ENCODE results near the gene ILDR2.
A peak's percentile ranks its signal among the peaks of the same experiment; 100 is the strongest.

ILDR2 gene

DNA sequence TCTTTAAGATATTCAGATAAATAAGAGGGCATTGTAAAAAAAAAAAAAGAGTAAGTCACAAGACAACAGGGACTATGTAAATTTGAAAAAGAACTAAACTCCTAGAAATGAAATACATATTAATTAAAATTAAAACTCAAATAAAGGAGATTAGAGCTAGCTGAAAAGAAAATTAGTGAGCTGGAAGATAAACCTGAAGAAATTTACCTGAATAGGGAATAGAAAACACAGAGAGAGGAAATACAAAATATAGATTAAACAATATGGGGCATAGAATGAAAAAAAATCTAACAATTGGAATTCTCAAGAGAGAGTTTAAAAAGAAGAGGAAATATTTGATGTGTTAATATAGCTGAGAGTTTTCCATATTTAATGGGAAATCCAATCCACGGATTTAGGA lies 63.7 kb downstream of the ILDR2 start:
- Histone ChIP-seq H2AK5ac (ENCODE audit: low read length) (no peak overlapping the region), H3K27me3 (ENCODE audit: insufficient read depth, low read length) (no peaks in the 10 kb centered on the region), H4K8ac (ENCODE audit: low read depth, low read length) (no peak overlapping the region), H3K36me3 (ENCODE audit: control insufficient read depth in 1 of 2, insufficient read depth in 2 of 2, low read length in 2 of 2) (no peaks in the 10 kb centered on the region), H4K91ac (ENCODE audit: low read depth, low read length) (no peak overlapping the region), H3K4me2 (ENCODE audit: low read length) (no peak overlapping the region), H3K27ac (ENCODE audit: low read depth, low read length) (no peak overlapping the region), H3K23ac (ENCODE audit: low read length) (no peak overlapping the region), H2AFZ (ENCODE audit: insufficient read depth, low read length, poor library complexity) (no peak overlapping the region), H3K4ac (ENCODE audit: low read depth, low read length) (no peak overlapping the region), H3K9me3 (ENCODE audit: insufficient read depth, low read depth, low read length) (peaks cover 2% of the 10 kb centered on the region), H2BK5ac (ENCODE audit: low read depth, low read length, poor library complexity) (no peak overlapping the region), H3K4me3 (ENCODE audit: low read depth, low read length) (no peak overlapping the region), H4K12ac (ENCODE audit: low read depth, low read length) (no peak overlapping the region), H3K79me2 (ENCODE audit: control insufficient read depth, insufficient read depth, low read length, poor library complexity) (no peaks in the 10 kb centered on the region), H3K79me1 (ENCODE audit: low read length) (peaks cover 8% of the 10 kb centered on the region), H3K14ac (ENCODE audit: low read length) (no peak overlapping the region), H3K18ac (ENCODE audit: low read length) (no peak overlapping the region), H3K4me1 (ENCODE audit: control insufficient read depth in 1 of 2, insufficient read depth in 2 of 2, low read length in 2 of 2) (peaks cover 0 to 11% of the 10 kb centered on the region in 2 experiments), H3K9ac (ENCODE audit: low read length) (no peak overlapping the region), H2BK12ac (ENCODE audit: low read length) (no peak overlapping the region), H2BK120ac (ENCODE audit: insufficient read depth, low read length, poor library complexity) (no peak overlapping the region)
- DNase-seq: no peak
- WGBS (ENCODE audit: extremely low coverage, insufficient coverage, insufficient read length): no CpG with 5 or more reads among the region's 1 CpG

GRCh38 chr1:166910396-166910994 lies 64.8 kb downstream of the ILDR2 start:
- Histone ChIP-seq H4K8ac (ENCODE audit: low read depth, low read length) (no peak overlapping the region), H3K27me3 (ENCODE audit: insufficient read depth, low read length) (no peaks in the 10 kb centered on the region), H3K36me3 (ENCODE audit: control insufficient read depth in 1 of 2, insufficient read depth in 2 of 2, low read length in 2 of 2) (no peaks in the 10 kb centered on the region), H2AFZ (ENCODE audit: insufficient read depth, low read length, poor library complexity) (no peak overlapping the region), H2BK12ac (ENCODE audit: low read length) (no peak overlapping the region), H3K9ac (ENCODE audit: low read length) (no peak overlapping the region), H4K91ac (ENCODE audit: low read depth, low read length) (no peak overlapping the region), H3K79me1 (ENCODE audit: low read length) (peaks cover 13% of the 10 kb centered on the region), H3K18ac (ENCODE audit: low read length) (no peak overlapping the region), H3K14ac (ENCODE audit: low read length) (no peak overlapping the region), H3K27ac (ENCODE audit: low read depth, low read length) (no peak overlapping the region), H4K12ac (ENCODE audit: low read depth, low read length) (no peak overlapping the region), H2AK5ac (ENCODE audit: low read length) (no peak overlapping the region), H3K4ac (ENCODE audit: low read depth, low read length) (no peak overlapping the region), H2BK5ac (ENCODE audit: low read depth, low read length, poor library complexity) (no peak overlapping the region), H3K79me2 (ENCODE audit: control insufficient read depth, insufficient read depth, low read length, poor library complexity) (no peaks in the 10 kb centered on the region), H3K4me3 (ENCODE audit: low read depth, low read length) (no peak overlapping the region), H3K4me1 (ENCODE audit: control insufficient read depth in 1 of 2, insufficient read depth in 2 of 2, low read length in 2 of 2) (peaks cover 0 to 14% of the 10 kb centered on the region in 2 experiments), H3K23ac (ENCODE audit: low read length) (no peak overlapping the region), H3K9me3 (ENCODE audit: insufficient read depth, low read depth, low read length) (peaks cover 2% of the 10 kb centered on the region), H2BK120ac (ENCODE audit: insufficient read depth, low read length, poor library complexity) (no peak overlapping the region), H3K4me2 (ENCODE audit: low read length) (no peak overlapping the region)
- DNase-seq: peak; percentile 91 to 95
- no CpG with 5 or more reads among the region's 1 CpG for WGBS (ENCODE audit: extremely low coverage, insufficient coverage, insufficient read length)

GRCh38 chr1:166908942-166909341 lies 66.4 kb downstream of the ILDR2 start:
- Histone ChIP-seq H2BK12ac (ENCODE audit: low read length) (no peak overlapping the region), H3K4ac (ENCODE audit: low read depth, low read length) (no peak overlapping the region), H3K79me1 (ENCODE audit: low read length) (peaks cover 17% of the 10 kb centered on the region), H3K79me2 (ENCODE audit: control insufficient read depth, insufficient read depth, low read length, poor library complexity) (no peaks in the 10 kb centered on the region), H3K4me2 (ENCODE audit: low read length) (no peak overlapping the region), H4K8ac (ENCODE audit: low read depth, low read length) (no peak overlapping the region), H2AFZ (ENCODE audit: insufficient read depth, low read length, poor library complexity) (no peak overlapping the region), H3K9me3 (ENCODE audit: insufficient read depth, low read depth, low read length) (peaks cover 2% of the 10 kb centered on the region), H3K23ac (ENCODE audit: low read length) (no peak overlapping the region), H4K91ac (ENCODE audit: low read depth, low read length) (no peak overlapping the region), H3K27me3 (ENCODE audit: insufficient read depth, low read length) (no peaks in the 10 kb centered on the region), H3K4me1 (ENCODE audit: control insufficient read depth in 1 of 2, insufficient read depth in 2 of 2, low read length in 2 of 2) (peaks cover 0 to 10% of the 10 kb centered on the region in 2 experiments), H3K14ac (ENCODE audit: low read length) (no peak overlapping the region), H3K36me3 (ENCODE audit: control insufficient read depth in 1 of 2, insufficient read depth in 2 of 2, low read length in 2 of 2) (no peaks in the 10 kb centered on the region), H3K9ac (ENCODE audit: low read length) (no peak overlapping the region), H2BK120ac (ENCODE audit: insufficient read depth, low read length, poor library complexity) (no peak overlapping the region), H2BK5ac (ENCODE audit: low read depth, low read length, poor library complexity) (no peak overlapping the region), H4K12ac (ENCODE audit: low read depth, low read length) (no peak overlapping the region), H3K27ac (ENCODE audit: low read depth, low read length) (peak overlapping the region; percentile 61), H3K4me3 (ENCODE audit: low read depth, low read length) (no peak overlapping the region), H2AK5ac (ENCODE audit: low read length) (no peak overlapping the region), H3K18ac (ENCODE audit: low read length) (no peak overlapping the region)
- DNase-seq: peak; percentile 84 to 88
- WGBS (ENCODE audit: extremely low coverage, insufficient coverage, insufficient read length): no CpG with 5 or more reads among the region's 1 CpG

DNA sequence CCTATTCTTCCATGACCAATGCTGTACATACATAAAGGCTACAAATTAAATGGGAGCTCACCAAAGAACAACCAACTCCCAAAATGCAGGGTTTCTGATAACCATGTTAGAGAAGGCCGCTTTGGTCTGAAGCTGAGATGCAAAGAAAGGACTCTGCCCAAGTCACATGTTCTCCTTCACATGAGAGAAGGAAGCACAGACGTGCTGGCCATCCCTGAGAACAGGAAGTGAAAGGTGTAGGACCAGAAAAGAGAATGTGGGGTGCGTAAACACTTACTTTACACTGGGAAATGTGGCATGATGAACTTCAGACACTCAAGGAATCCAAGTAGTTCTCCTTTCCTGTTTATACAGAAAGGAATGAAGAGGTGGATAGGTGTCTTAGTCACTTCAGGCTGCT lies 67.6 kb downstream of the ILDR2 start:
- H2AFZ ChIP-seq (ENCODE audit: insufficient read depth, low read length, poor library complexity): no peak overlapping the region
- H2BK5ac ChIP-seq (ENCODE audit: low read depth, low read length, poor library complexity): peak overlapping the region; percentile 82
- peak; percentile 8 to 57 for DNase-seq
- no peak overlapping the region for H4K8ac ChIP-seq (ENCODE audit: low read depth, low read length)
- peaks cover 17% of the 10 kb centered on the region for H3K79me1 ChIP-seq (ENCODE audit: low read length)
- peaks cover 2% of the 10 kb centered on the region for H3K9me3 ChIP-seq (ENCODE audit: insufficient read depth, low read depth, low read length)
- H3K4me3 ChIP-seq (ENCODE audit: low read depth, low read length): no peak overlapping the region
- no peak overlapping the region for H3K9ac ChIP-seq (ENCODE audit: low read length)
- peak overlapping the region; percentile 34 for H3K27ac ChIP-seq (ENCODE audit: low read depth, low read length)
- WGBS (ENCODE audit: extremely low coverage, insufficient coverage, insufficient read length): no CpG with 5 or more reads among the region's 3 CpGs
- H3K36me3 ChIP-seq (ENCODE audit: control insufficient read depth in 1 of 2, insufficient read depth in 2 of 2, low read length in 2 of 2): no peaks in the 10 kb centered on the region
- no peaks in the 10 kb centered on the region for H3K79me2 ChIP-seq (ENCODE audit: control insufficient read depth, insufficient read depth, low read length, poor library complexity)
- no peak overlapping the region for H3K23ac ChIP-seq (ENCODE audit: low read length)
- H3K14ac ChIP-seq (ENCODE audit: low read length): peak overlapping the region; percentile 89
- peak overlapping the region; percentile 71 for H4K91ac ChIP-seq (ENCODE audit: low read depth, low read length)
- H3K4me1 ChIP-seq (ENCODE audit: control insufficient read depth in 1 of 2, insufficient read depth in 2 of 2, low read length in 2 of 2): peaks cover 0 to 7% of the 10 kb centered on the region in 2 experiments
- no peak overlapping the region for H2AK5ac ChIP-seq (ENCODE audit: low read length)
- no peaks in the 10 kb centered on the region for H3K27me3 ChIP-seq (ENCODE audit: insufficient read depth, low read length)
- H3K4ac ChIP-seq (ENCODE audit: low read depth, low read length): no peak overlapping the region
- H4K12ac ChIP-seq (ENCODE audit: low read depth, low read length): no peak overlapping the region
- peak overlapping the region; percentile 95 for H2BK120ac ChIP-seq (ENCODE audit: insufficient read depth, low read length, poor library complexity)
- H3K4me2 ChIP-seq (ENCODE audit: low read length): no peak overlapping the region
- no peak overlapping the region for H3K18ac ChIP-seq (ENCODE audit: low read length)
- peak overlapping the region; percentile 84 for H2BK12ac ChIP-seq (ENCODE audit: low read length)
